Activated B cell treated with CpG ODN at 0.5 μM for 24 hours (primary cell): ENCODE results near the gene ODAD4. TPM values are rescaled to one million over a fixed set of nuclear protein-coding genes. Genes with fewer than 3 reads are reported as not detected.

Source experiments
- ATAC-seq: fragments of 200-7000 bp; cut with Tn5 transposase; one replicate; pipeline ENCODE4 v1.10.0; 2021; ENCODE audit warnings: low read depth, mild to moderate bottlenecking, moderate library complexity
- CTCF ChIA-PET: fragments of 350-600 bp; sonication (Branson Sonifier 250); formaldehyde crosslinking; loops from one replicate; lab custom pipeline; 2021; ENCODE audit warnings: antibody characterized with exemption; lab: Charles Lee
- POLR2A ChIA-PET: fragments of 350-600 bp; sonication (Branson Sonifier 250); formaldehyde crosslinking; loops from one replicate; lab custom pipeline; 2021; ENCODE audit warnings: antibody characterized with exemption; lab: Charles Lee
- DNase-seq: peaks from one replicate; pipeline ENCODE4 v3.0.0; 2022
- H3K27ac Mint-ChIP-seq: one replicate; pipeline ENCODE4 v1.8.0; 2020; ENCODE audit warnings: mixed read lengths
- H3K27me3 Mint-ChIP-seq: one replicate; pipeline ENCODE4 v1.8.0; 2021; ENCODE audit warnings: mixed read lengths
- H3K36me3 Mint-ChIP-seq: one replicate; pipeline ENCODE4 v1.8.0; 2021; ENCODE audit warnings: low read depth, mixed read lengths
- H3K4me1 Mint-ChIP-seq: one replicate; pipeline ENCODE4 v1.8.0; 2021; ENCODE audit warnings: mixed read lengths
- H3K4me3 Mint-ChIP-seq: one replicate; pipeline ENCODE4 v1.8.0; 2020; ENCODE audit warnings: mild to moderate bottlenecking, mixed read lengths
- H3K9me3 Mint-ChIP-seq: one replicate; pipeline ENCODE4 v1.8.0; 2020; ENCODE audit warnings: mixed read lengths
- CTCF ChIP-seq: fragments of 200-600 bp; IDR thresholded peaks from one replicate; pipeline ENCODE4 v1.8.0; 2022; ENCODE audit warnings: antibody characterized with exemption, mild to moderate bottlenecking
- intact Hi-C: fragments of 100-400 bp; cut with micrococcal nuclease; formaldehyde crosslinking; loops from one replicate; pipeline ENCODE4 v1.15.1; 2024
- total RNA-seq: library from RNA; stranded (reverse); gene quantifications from 2 replicates; pipeline ENCODE4 v1.2.3, GENCODE V29; 2022

Gene ODAD4
- total RNA-seq, 1 donor from 2014 or later = 1.1 TPM

GRCh38 chr17:41913798-41914197, 16.6 kb upstream of the ODAD4 start:
- ATAC-seq (no peak), DNase-seq (no peak)
- intact Hi-C loops = no loop called here
- TF ChIP-seq CTCF = no peak
- ChIA-PET CTCF (no interaction called here), POLR2A (interaction anchor here (0.6 kb wide), 1 partner anchor 14 kb away, joined by 4 read pairs; no protein-coding TSS in a partner anchor)
- H3K4me1 Mint-ChIP-seq = peaks cover 26% of the 10 kb centered on the region
- peaks cover 56% of the 10 kb centered on the region for H3K36me3 Mint-ChIP-seq
- no peaks in the 10 kb centered on the region for H3K27me3 Mint-ChIP-seq
- no peak overlapping the region for H3K27ac Mint-ChIP-seq
- H3K9me3 Mint-ChIP-seq = no peaks in the 10 kb centered on the region
- H3K4me3 Mint-ChIP-seq = no peak overlapping the region

GRCh38 chr17:41914358-41914766, 16.1 kb upstream of the ODAD4 start:
- Mint-ChIP-seq H3K27me3 (no peaks in the 10 kb centered on the region), H3K36me3 (peaks cover 51% of the 10 kb centered on the region), H3K4me1 (peaks cover 27% of the 10 kb centered on the region), H3K4me3 (no peak overlapping the region), H3K9me3 (no peaks in the 10 kb centered on the region), H3K27ac (no peak overlapping the region)
- DNase-seq = no peak
- ChIA-PET CTCF (no interaction called here), POLR2A (no interaction called here)
- ATAC-seq = no peak
- intact Hi-C loops = no loop called here
- TF ChIP-seq CTCF = no peak

GRCh38 chr17:41915020-41915419, 15.4 kb upstream of the ODAD4 start:
- Mint-ChIP-seq H3K9me3 (no peaks in the 10 kb centered on the region), H3K27ac (no peak overlapping the region), H3K4me1 (peaks cover 30% of the 10 kb centered on the region), H3K36me3 (peaks cover 44% of the 10 kb centered on the region), H3K27me3 (no peaks in the 10 kb centered on the region), H3K4me3 (no peak overlapping the region)
- ChIA-PET POLR2A (no interaction called here), CTCF (no interaction called here)
- intact Hi-C loops = loop anchor here (5.0 kb wide), 1 partner anchor 48 kb away; the partner anchor contains the start of gene KLHL11
- ATAC-seq (no peak), DNase-seq (no peak)
- no peak for TF ChIP-seq CTCF

- H3K4me1 Mint-ChIP-seq = peaks cover 32% of the 10 kb centered on the region
- DNase-seq (no peak), ATAC-seq (no peak)
- peaks cover 38% of the 10 kb centered on the region for H3K36me3 Mint-ChIP-seq
- H3K9me3 Mint-ChIP-seq = no peaks in the 10 kb centered on the region
- intact Hi-C loops = loop anchor here (5.0 kb wide), 1 partner anchor 48 kb away; the partner anchor contains the start of gene KLHL11
- no peak overlapping the region for H3K27ac Mint-ChIP-seq
- POLR2A ChIA-PET = no interaction called here
- CTCF ChIA-PET = no interaction called here
- H3K27me3 Mint-ChIP-seq = no peaks in the 10 kb centered on the region
- no peak overlapping the region for H3K4me3 Mint-ChIP-seq
- no peak for TF ChIP-seq CTCF
Observed at GRCh38 chr17:41915566-41915965, 14.9 kb upstream of the ODAD4 start.

GRCh38 chr17:41917192-41917591, 13.2 kb upstream of the ODAD4 start:
- H3K4me3 Mint-ChIP-seq = peak overlapping the region; percentile 92
- peaks cover 32% of the 10 kb centered on the region for H3K4me1 Mint-ChIP-seq
- no peaks in the 10 kb centered on the region for H3K9me3 Mint-ChIP-seq
- no peaks in the 10 kb centered on the region for H3K27me3 Mint-ChIP-seq
- H3K27ac Mint-ChIP-seq = peak overlapping the region; percentile 24
- POLR2A ChIA-PET = interaction anchor here (0.7 to 3.8 kb wide), 5 partner anchors 12 to 506 kb away, joined by 3 to 50 read pairs (median 3); partner anchors contain the start of genes CAVIN1, DNAJC7, NKIRAS2 and ODAD4
- CTCF ChIA-PET = no interaction called here
- intact Hi-C loops = loop anchor here (5.0 kb wide), 1 partner anchor 50 kb away; the partner anchor contains the start of gene KLHL11
- peaks cover 23% of the 10 kb centered on the region for H3K36me3 Mint-ChIP-seq
- no peak for TF ChIP-seq CTCF
- DNase-seq (no peak), ATAC-seq (no peak)
